Measurements from ENCODE around the gene STX18.

DNA sequence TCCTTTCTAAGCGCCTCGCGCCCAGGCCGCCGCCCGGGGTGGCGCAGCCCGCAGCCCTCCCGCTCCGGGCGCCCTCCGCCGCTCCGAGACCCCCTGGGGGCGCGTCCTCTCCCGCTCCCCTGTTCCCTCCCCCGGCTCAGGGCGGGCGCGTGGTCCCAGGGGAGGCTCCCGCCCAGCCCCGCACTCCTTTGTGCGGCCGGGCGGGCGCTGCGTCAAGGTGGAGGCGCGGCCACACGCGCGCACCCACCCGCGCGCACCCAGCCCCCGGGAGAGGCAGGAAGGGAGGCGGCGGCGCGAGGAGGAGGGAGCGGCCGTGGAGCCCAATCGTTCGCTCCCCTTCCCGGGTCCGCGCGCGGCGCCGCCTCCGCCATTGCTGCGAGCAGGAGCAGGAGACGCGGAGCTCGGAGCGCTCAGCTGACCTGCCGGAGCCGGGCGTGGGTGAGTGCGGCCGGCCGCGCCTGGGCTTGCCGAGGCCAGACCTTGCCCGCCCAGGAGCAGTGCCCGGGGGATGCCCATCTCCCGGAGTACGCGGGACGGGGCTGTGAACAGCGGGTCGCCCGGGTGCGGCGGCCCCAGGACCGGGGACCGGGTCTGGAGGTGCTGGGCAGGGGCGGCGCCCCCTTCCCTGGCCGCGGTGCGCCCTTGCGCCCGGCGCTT is 155.0 kb downstream of the STX18 start, which contains the start of gene NSG1:
- TF ChIP-seq, protein P1, sequence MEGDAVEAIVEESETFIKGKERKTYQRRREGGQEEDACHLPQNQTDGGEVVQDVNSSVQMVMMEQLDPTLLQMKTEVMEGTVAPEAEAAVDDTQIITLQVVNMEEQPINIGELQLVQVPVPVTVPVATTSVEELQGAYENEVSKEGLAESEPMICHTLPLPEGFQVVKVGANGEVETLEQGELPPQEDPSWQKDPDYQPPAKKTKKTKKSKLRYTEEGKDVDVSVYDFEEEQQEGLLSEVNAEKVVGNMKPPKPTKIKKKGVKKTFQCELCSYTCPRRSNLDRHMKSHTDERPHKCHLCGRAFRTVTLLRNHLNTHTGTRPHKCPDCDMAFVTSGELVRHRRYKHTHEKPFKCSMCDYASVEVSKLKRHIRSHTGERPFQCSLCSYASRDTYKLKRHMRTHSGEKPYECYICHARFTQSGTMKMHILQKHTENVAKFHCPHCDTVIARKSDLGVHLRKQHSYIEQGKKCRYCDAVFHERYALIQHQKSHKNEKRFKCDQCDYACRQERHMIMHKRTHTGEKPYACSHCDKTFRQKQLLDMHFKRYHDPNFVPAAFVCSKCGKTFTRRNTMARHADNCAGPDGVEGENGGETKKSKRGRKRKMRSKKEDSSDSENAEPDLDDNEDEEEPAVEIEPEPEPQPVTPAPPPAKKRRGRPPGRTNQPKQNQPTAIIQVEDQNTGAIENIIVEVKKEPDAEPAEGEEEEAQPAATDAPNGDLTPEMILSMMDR (IDR thresholded peaks at IDR 0.05) = no peak
- no peak for TF ChIP-seq POLR2A (IDR thresholded peaks at IDR 0.05)
